ENCODE results near the gene DAPL1.

- TF ChIP-seq CTCF (IDR thresholded peaks at IDR 0.05) (no peak), POLR2A (IDR thresholded peaks at IDR 0.05) (no peak)
These were observed 28.6 kb upstream of the DAPL1 start for GRCh38 chr2:158766524-158766923.

Measured in lower leg skin (tissue), 3 donors.